Adipocyte (in vitro differentiated cells): ENCODE data around the gene HOTAIR.

Source experiments
- DNase-seq: peaks from one replicate; pipeline ENCODE4 v3.0.0-alpha.2; 2015; ENCODE audit warnings: low read depth
- H3K27me3 ChIP-seq: replicated peaks from 2 replicates; pipeline ENCODE4 v1.7.0; 2013; ENCODE audit warnings: mild to moderate bottlenecking, low read length, moderate library complexity; ENCODE audit not compliant: control insufficient read depth, insufficient read depth
- H3K36me3 ChIP-seq: 2 replicates; pipeline ENCODE4 v1.7.0; 2013; ENCODE audit warnings: low read length, mild to moderate bottlenecking, moderate library complexity; ENCODE audit not compliant: control insufficient read depth, insufficient read depth, severe bottlenecking
- H3K4me1 ChIP-seq: 2 replicates; pipeline ENCODE4 v1.7.0; 2013; ENCODE audit warnings: mild to moderate bottlenecking, low read length, moderate library complexity; ENCODE audit not compliant: control insufficient read depth, insufficient read depth
- H3K4me3 ChIP-seq: 2 replicates; pipeline ENCODE4 v1.7.0; 2013; ENCODE audit warnings: mild to moderate bottlenecking, low read length, moderate library complexity
- H3K9ac ChIP-seq: 2 replicates; pipeline ENCODE4 v1.7.0; 2013; ENCODE audit warnings: mild to moderate bottlenecking, low read length, moderate library complexity
- H3K9me3 ChIP-seq: 2 replicates; pipeline ENCODE4 v1.7.0; 2013; ENCODE audit warnings: mild to moderate bottlenecking, low read length, moderate library complexity; ENCODE audit not compliant: control insufficient read depth

Gene HOTAIR

DNA sequence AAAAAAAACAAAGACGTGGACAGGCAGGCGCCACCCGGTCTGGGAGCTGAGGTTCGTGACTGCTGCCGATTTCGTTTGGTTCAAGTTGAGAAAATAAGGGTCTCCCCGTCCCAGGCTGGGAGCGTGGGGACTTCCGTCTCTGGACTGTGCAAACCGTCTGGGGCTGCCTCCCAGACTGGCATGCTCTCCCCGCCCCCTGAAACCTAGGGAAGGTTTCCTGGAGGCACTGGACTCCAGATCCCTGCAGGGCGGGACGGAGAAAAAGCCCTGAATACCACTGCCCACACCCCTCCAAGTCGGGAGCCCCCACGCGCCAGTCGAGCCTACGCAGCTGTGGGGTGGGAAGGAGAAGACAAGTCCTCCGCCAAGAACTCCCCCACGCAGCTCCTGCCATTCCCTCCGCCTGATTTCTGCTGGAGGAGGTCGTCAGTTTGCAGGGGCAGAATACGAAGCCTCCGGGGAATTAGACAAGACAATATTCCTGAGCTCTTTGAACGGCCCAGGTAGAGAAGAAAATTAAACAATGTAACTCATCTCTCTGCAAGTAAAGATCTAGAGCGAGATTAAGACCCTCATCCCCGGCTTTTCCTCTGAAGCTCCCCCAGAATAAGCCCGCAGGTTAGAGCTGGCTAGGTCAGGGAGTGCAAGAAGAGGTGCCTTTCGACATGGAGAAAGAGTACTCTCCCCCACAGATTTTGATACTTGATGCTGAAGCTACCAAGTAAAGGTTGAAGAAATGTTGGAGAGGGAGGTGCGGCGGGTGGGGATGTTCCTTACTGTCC lies 46.5 kb downstream of the HOTAIR start:
- H3K9ac ChIP-seq: no peak overlapping the region
- no peak overlapping the region for H3K4me3 ChIP-seq
- H3K9me3 ChIP-seq: peaks cover 15% of the 10 kb centered on the region
- H3K27me3 ChIP-seq: peaks cover 99% of the 10 kb centered on the region
- no peaks in the 10 kb centered on the region for H3K4me1 ChIP-seq
- H3K36me3 ChIP-seq: no peaks in the 10 kb centered on the region
- DNase-seq: no peak

DNA sequence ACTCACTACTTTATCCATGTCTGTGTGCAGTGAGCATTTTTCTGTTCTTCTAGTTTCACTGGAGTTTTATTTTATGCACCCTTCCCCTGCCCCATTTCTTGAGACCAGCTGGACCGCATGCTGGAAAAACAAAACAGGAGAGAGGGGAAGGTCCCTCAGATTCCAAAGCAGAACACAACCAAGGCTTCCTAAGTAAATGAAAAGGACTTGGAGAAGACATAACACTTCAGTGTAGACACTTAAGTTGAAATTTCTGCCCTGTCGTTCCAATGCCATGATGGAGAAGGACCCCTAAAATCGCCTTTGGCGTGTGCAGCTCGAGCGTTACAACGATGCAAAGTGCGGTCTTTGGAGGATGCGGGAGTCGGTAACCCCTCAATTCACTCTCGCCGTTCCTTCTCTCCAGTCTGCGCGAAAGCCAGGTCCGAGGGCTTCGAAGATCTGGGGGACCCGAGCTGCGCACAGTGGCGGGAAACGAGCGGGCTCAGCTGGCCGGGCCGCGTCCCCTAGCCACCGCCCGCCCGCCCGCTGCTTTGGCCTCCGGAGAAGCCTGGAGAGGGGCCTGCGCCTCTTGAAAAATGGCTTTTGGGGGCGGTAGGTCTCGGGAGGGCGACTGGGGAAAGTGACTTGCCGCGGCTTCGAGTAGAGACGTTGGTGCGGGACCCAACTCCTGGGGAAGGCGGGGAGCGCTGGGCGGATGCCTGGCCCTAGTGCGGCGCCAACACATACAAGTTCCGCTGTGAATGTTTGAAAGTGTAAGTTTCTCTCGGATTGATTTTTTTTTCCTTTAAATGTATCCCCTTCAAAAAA lies 47.3 kb downstream of the HOTAIR start:
- Histone ChIP-seq H3K4me3 (no peak overlapping the region), H3K4me1 (no peaks in the 10 kb centered on the region), H3K9ac (no peak overlapping the region), H3K9me3 (peaks cover 15% of the 10 kb centered on the region), H3K36me3 (no peaks in the 10 kb centered on the region), H3K27me3 (peaks cover 99% of the 10 kb centered on the region)
- DNase-seq: no peak

DNA sequence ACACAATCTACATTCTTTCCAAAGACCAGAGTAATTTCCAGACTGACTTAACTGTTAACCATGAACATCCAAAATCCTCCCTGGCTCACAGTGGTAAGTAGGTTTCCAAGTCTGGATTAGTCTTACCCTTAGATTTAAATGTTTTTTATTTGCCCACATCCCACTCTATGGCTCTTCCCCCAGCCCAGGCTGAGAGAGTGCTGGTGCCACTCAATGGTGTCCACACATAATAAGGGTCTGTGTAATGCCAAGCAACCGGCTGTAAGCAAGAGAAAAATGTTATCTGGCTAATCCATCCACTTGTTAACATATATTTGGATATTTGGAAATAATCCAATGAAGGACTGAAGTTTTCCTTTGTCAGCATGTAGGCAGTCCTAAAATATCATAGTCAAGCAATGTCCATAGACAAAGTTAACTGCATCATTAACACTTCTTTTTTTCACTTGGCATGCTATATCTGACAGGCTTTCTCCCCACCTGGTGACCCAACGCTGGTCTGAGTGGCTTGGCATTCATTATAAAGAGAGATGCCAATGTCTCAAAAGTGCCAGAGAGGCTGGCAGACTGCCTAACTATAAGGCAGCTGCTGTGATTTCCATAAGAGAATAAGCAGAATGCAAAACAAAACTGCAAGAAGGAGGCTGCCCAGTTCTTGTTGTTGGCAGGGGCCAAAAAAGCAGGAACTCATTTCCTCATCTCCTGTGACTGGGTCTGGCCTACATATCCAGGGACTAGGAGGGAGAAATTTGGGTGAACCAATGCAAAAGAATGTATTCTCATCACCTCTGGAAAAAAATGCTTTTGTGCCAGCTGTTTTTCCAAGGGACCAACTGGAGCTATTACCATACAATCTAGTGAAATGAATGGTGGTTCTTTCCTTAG lies 50.0 kb downstream of the HOTAIR start:
- Histone ChIP-seq H3K4me1 (no peaks in the 10 kb centered on the region), H3K27me3 (peaks cover 96% of the 10 kb centered on the region)

DNA sequence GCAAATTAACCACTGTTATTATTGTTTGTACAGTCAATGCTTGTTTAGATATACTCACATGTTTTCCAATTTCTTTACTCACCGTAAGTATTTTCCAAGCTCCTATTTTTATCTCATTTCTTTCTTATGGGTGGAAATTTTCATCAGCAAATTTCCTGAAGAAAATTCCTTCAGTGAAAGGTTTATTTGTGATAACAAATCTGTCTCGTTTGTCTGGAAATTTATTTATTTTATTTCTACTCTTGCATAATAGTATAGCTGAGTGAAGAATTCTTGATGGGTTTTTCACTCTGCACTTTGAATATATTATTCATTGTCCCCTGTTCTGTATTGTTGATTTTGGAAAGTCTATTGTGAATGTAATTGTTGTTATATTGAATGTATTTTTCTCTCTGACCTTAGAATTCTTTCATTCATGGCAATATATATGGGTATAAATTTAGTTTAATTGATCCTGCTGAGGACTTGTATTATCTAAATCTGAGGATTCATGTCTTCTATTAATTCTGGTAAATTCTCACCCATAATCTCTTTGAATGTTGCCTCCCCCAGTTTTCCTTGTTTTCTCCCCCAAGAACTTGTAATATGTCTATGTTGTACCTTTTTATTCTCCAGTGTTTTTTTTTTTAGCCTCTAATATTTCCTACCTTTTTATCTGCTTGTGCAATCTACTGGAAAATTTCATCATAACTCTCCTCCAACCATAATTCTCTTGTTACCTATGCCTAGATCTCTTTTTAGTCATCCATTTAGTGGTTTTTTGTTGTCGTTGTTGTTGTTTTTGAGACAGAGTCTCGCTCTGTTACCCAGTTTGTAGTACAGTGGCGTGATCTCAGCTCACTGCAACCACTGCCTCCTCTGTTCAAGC lies 57.7 kb downstream of the HOTAIR start:
- H3K27me3 ChIP-seq: peaks cover 59% of the 10 kb centered on the region
- H3K9me3 ChIP-seq: no peaks in the 10 kb centered on the region
- DNase-seq: no peak
- H3K36me3 ChIP-seq: no peaks in the 10 kb centered on the region
- H3K9ac ChIP-seq: no peak overlapping the region
- H3K4me3 ChIP-seq: no peak overlapping the region
- H3K4me1 ChIP-seq: no peaks in the 10 kb centered on the region

More for the DNA sequence above, 50.0 kb downstream of the HOTAIR start:
- Histone ChIP-seq H3K9me3 (peaks cover 15% of the 10 kb centered on the region), H3K36me3 (no peaks in the 10 kb centered on the region), H3K9ac (no peak overlapping the region), H3K4me3 (no peak overlapping the region)
- DNase-seq: no peak
